ES-I3 (cell line): ENCODE data around the gene TFB2M.

ENCODE experiments used
- H3K36me3 ChIP-seq: 2 replicates; pipeline ENCODE4 v1.6.1; 2013; ENCODE audit warnings: mild to moderate bottlenecking, low read length, control low read depth, moderate library complexity; ENCODE audit not compliant: insufficient read depth
- H3K4me1 ChIP-seq: 2 replicates; pipeline ENCODE4 v1.6.1; 2013; ENCODE audit warnings: mild to moderate bottlenecking, control low read depth, low read length; ENCODE audit not compliant: insufficient read depth
- H3K9ac ChIP-seq: 2 replicates; pipeline ENCODE4 v1.6.1; 2013; ENCODE audit warnings: low read depth, mild to moderate bottlenecking, low read length, moderate library complexity
- H3K9me3 ChIP-seq: 2 replicates; pipeline ENCODE4 v1.6.1; 2013; ENCODE audit warnings: mild to moderate bottlenecking, low read length, moderate library complexity; ENCODE audit not compliant: control insufficient read depth, insufficient read depth

TFB2M gene

GRCh38 chr1:246550402-246550801 lies 15.7 kb downstream of the TFB2M start:
- no peaks in the 10 kb centered on the region for H3K4me1 ChIP-seq
- no peaks in the 10 kb centered on the region for H3K9me3 ChIP-seq
- peaks cover 12% of the 10 kb centered on the region for H3K36me3 ChIP-seq
- H3K9ac ChIP-seq, result no peak overlapping the region

- Histone ChIP-seq H3K9me3 (no peaks in the 10 kb centered on the region), H3K36me3 (peaks cover 16% of the 10 kb centered on the region), H3K4me1 (no peaks in the 10 kb centered on the region), H3K9ac (no peak overlapping the region)
Observed at GRCh38 chr1:246549665-246550064, 16.4 kb downstream of the TFB2M start.

GRCh38 chr1:246544001-246544400 lies 22.1 kb downstream of the TFB2M start:
- Histone ChIP-seq H3K9me3 (no peaks in the 10 kb centered on the region), H3K9ac (no peak overlapping the region), H3K36me3 (peaks cover 15% of the 10 kb centered on the region), H3K4me1 (no peaks in the 10 kb centered on the region)

- Histone ChIP-seq H3K9me3 (no peaks in the 10 kb centered on the region; the same call in 1 of the 2 replicates), H3K36me3 (peaks cover 13% of the 10 kb centered on the region), H3K9ac (no peak overlapping the region)
Observed at GRCh38 chr1:246540738-246541491, 25.1 kb downstream of the TFB2M start.

GRCh38 chr1:246537887-246538286 lies 28.2 kb downstream of the TFB2M start:
- Histone ChIP-seq H3K4me1 (no peaks in the 10 kb centered on the region), H3K9ac (no peak overlapping the region), H3K9me3 (peaks cover under 1% of the 10 kb centered on the region; the same call in 1 of the 2 replicates), H3K36me3 (peaks cover 8% of the 10 kb centered on the region; the same call in 1 of the 2 replicates)

More at GRCh38 chr1:246540738-246541491, 25.1 kb downstream of the TFB2M start:
- H3K4me1 ChIP-seq, result no peaks in the 10 kb centered on the region

DNA sequence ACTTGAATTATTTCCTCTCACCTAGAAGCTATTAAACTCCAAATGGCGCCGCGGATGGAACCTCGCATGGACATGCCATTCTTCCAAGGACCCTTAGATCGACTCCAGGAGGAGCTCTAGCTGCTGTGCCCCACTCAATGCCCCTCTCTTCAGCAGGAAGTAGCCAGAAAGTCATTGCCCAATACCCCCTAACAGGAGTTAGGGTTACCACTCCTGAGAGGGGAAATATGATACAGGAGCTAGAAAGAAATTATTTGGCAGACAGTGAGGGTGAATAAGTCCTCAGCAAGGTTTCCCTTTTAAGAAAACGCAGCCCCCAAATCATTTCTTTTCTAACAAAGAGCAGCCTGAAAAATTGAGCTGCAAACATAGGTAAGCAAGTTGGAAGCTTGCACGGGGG lies 28.6 kb downstream of the TFB2M start:
- H3K9me3 ChIP-seq, result peaks cover 4% of the 10 kb centered on the region
- H3K36me3 ChIP-seq, result peaks cover 7% of the 10 kb centered on the region; the same call in 1 of the 2 replicates
- H3K9ac ChIP-seq, result no peak overlapping the region

DNA sequence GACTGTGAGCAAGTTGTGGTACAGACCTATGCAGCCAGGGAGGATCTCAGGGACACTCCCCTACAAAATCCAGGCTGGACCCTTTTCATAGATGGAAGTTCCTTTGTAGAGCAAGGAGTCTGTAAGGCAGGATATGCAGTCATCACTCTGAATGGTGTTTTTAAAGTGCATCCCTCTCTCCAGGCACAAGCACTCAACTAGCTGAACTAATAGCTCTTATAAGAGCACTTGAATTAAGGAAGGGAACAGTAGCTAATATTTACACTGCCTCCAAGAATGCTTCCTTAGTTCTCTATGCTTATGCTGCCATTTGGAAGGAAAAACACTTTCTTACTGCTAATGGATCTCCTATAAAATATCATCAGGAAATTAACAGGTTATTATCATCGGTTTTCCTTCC lies 31.9 kb downstream of the TFB2M start:
- Histone ChIP-seq H3K9me3 (peaks cover 12% of the 10 kb centered on the region), H3K9ac (no peak overlapping the region), H3K4me1 (no peaks in the 10 kb centered on the region), H3K36me3 (no peaks in the 10 kb centered on the region)

More for the DNA sequence above, 28.6 kb downstream of the TFB2M start:
- H3K4me1 ChIP-seq, result no peaks in the 10 kb centered on the region

DNA sequence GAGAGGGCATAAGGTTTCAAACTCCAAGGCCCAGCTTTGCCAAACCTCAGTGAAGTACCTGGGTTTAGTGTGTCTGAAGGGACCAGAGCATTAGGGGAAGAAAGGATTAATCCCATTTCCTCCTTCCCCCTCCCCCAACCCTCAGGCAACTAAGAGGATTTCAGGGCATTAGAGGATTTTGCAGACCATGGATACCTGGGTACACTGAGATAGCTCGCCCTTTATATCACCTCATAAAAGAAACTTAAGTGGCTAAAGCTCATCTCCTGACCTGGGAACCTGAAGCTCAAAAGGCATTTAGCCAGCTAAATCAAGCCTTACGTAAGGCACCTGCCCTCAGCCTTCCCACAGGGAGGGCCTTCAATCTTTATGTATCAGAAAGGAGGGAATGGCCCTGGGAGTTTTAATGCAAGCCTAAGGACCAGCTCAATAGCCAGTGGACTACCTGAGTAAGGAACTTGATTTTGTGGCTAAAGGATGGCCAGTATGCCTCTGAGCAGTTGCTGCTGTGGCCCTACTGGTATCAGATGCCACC lies 32.6 kb downstream of the TFB2M start:
- Histone ChIP-seq H3K36me3 (no peaks in the 10 kb centered on the region), H3K9me3 (peaks cover 12% of the 10 kb centered on the region), H3K9ac (no peak overlapping the region), H3K4me1 (no peaks in the 10 kb centered on the region)

DNA sequence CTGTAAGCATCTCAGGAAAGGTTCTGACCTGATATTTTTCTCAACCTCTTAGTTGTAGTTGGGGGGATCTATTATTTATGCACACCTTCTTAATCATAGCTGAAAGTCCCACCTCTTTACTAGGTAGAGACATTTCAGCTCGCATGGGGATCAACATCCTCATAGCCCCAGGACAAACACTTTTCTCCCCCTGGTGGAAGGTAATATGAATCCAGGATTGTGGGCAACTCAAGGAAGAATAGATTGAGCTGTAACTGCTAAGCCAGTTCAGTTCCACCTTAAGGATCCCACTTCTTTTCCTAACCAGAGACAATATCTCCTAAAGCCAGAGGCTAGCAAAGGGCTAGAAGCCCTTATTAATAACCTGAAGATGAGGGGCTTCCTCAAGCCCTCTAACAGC lies 33.5 kb downstream of the TFB2M start:
- H3K4me1 ChIP-seq, result no peaks in the 10 kb centered on the region
- H3K9ac ChIP-seq, result no peak overlapping the region
- peaks cover 12% of the 10 kb centered on the region for H3K9me3 ChIP-seq
- H3K36me3 ChIP-seq, result no peaks in the 10 kb centered on the region

DNA sequence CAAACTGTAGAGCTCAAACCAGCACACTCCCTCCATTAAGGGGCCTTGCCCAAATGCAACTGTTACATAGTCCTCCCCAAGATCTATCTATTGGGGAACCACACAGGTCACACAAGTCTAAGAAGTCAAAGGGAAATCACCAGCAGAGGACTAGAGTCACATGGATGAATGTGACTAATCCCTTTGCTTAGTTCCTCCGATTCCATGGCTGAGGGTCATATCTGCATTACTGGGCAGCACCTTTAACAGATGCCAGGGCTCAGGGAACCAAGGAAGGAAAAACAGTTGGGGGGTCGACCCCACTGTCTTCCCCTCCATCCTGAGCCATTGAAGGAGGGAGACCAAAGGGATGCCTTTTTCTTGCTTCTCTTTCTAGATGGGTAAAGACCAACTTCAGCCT lies 35.6 kb downstream of the TFB2M start:
- no peaks in the 10 kb centered on the region for H3K4me1 ChIP-seq
- H3K36me3 ChIP-seq, result no peaks in the 10 kb centered on the region
- no peak overlapping the region for H3K9ac ChIP-seq
- peaks cover 12% of the 10 kb centered on the region for H3K9me3 ChIP-seq

DNA sequence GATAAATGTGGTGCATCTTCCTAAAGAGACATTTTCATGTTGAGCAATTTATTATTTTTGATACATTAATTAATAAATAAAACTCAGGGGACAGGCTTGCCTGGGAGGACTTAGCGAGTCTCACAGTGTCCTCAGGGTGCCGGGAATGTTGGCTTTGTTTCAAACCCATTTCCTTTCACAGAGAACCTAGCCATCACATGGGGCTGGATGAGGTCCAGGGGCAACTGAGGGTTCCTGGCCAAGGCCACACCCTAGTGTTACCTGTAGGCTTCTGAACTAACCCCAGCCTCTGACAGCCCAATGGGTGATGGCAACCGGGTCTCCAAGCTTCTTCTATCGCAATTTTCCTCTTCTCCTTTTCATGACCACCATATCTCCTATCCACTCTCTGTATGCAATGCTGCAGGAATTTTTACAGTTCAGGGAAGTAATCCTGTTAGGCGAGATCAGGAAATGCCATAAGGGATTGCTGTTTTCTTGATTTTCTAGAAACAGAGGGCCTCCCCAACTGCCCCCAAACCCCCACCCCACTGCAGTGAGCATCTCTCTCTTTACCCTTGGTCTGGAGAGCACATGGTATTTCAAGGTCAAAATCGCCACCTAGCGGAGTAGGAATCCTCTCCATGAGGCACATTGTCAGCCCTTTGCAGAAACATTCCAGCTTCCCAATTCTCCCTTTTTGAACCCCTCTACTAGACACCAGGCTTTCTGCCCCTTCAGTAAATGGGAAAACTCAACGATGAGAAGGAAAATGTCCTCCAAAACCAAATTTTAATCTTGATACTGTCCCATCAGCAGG lies 36.9 kb downstream of the TFB2M start:
- no peaks in the 10 kb centered on the region for H3K36me3 ChIP-seq
- peaks cover 12% of the 10 kb centered on the region for H3K9me3 ChIP-seq
- no peaks in the 10 kb centered on the region for H3K4me1 ChIP-seq
- no peak overlapping the region for H3K9ac ChIP-seq

GRCh38 chr1:246527402-246528088 lies 38.5 kb downstream of the TFB2M start:
- peaks cover 9% of the 10 kb centered on the region for H3K9me3 ChIP-seq
- H3K9ac ChIP-seq, result no peak overlapping the region
- H3K36me3 ChIP-seq, result no peaks in the 10 kb centered on the region
- H3K4me1 ChIP-seq, result no peaks in the 10 kb centered on the region

GRCh38 chr1:246526915-246527314 lies 39.1 kb downstream of the TFB2M start:
- Histone ChIP-seq H3K9ac (no peak overlapping the region), H3K36me3 (no peaks in the 10 kb centered on the region), H3K9me3 (peaks cover 8% of the 10 kb centered on the region), H3K4me1 (no peaks in the 10 kb centered on the region)

DNA sequence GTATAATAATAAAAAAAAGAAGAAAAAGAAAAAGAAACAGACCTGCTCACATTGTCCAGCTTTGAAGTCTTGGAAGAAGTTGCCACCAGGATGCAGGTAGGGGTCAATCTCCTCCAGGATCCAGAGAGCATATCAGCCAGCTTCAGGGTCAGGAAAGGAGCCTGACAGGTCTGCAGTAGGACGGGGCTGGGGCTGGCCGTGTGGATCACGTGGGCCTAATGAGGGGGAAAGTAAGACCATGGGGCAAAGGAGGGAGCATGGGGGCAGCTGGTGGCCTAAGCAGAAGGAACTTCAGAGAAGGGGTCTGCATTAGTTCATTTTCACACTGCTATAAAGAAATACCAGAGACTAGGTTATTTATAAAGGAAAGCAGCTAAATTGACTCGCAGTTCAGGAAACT lies 39.7 kb downstream of the TFB2M start:
- H3K9me3 ChIP-seq, result peaks cover 7% of the 10 kb centered on the region
- no peak overlapping the region for H3K9ac ChIP-seq
- H3K36me3 ChIP-seq, result no peaks in the 10 kb centered on the region
- no peaks in the 10 kb centered on the region for H3K4me1 ChIP-seq
